Measurements from ENCODE around the gene CORO7.
A peak's percentile ranks its signal among the peaks of the same experiment; 100 is the strongest.

Gene CORO7

DNA sequence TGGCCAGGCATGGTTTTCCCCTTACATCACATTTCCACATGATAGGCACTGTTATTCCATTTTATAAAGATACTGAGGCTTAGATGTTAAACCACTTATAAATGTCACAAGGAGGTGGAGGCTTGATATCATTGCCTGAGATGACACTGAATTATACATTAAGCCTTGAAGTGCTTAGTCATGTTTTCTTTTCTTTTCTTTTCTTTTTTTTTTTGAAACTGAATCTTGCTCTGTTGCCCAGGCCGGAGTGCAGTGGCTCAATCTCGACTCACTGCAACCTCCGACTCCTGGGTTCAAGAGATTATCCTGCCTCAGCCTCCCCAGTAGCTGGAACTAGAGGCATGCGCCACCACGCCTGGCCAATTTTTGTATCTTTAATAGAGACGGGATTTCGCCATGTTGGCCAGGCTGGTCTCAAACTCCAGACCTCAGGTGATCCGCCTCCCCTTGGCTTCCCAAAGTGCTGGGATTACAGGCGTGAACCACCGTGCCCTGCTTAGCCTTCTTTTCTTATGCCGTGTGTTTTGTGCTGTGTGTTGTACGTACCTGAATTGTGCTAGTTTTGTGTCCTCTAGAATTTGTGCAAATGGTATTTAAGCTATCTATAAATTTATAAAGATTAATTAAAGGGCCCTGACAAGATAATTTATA is 10.5 kb upstream of the CORO7 start:
- no peak for DNase-seq

DNA sequence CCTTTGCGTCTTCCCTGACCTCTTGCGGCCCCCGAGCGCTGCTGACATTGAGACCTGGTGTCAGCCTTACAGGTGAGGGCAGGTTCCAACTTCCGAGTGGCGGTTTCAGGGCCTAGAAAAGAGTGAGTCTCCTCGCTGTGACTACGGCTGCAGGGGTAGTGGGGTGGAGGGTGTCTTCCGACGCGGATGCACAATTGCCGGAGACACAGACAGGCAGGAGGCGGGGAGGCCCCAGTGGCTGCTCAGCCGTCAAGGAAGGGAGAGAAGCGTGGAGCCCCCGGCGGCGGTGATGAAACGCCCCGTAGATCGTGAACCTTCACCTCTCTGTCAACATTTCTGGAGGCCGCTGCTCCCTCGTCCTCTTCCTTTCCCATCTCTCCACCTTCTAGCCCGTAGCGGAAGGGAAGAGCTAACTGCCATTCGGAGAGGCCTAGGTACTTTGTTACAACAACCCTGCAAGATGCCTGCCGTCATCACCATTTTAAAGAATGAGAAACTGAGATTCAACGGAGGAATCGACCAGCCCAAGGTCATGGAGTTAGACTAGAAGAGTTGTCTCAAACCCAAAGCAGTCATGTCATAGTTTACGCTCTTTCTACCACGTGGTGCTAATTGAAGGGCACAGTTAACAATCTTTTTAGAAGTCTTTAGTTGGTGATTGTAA is 9.8 kb upstream of the CORO7 start:
- peak; percentile 83 for DNase-seq

- DNase-seq, result peak; percentile 99
Observed at GRCh38 chr16:4425378-4426020, 9.1 kb upstream of the CORO7 start, which contains the start of gene DNAJA3. TSS of gene DNAJA3 (plus strand) at chr16:4425868. CDS start at chr16:4425882, 14 bp downstream.

DNA sequence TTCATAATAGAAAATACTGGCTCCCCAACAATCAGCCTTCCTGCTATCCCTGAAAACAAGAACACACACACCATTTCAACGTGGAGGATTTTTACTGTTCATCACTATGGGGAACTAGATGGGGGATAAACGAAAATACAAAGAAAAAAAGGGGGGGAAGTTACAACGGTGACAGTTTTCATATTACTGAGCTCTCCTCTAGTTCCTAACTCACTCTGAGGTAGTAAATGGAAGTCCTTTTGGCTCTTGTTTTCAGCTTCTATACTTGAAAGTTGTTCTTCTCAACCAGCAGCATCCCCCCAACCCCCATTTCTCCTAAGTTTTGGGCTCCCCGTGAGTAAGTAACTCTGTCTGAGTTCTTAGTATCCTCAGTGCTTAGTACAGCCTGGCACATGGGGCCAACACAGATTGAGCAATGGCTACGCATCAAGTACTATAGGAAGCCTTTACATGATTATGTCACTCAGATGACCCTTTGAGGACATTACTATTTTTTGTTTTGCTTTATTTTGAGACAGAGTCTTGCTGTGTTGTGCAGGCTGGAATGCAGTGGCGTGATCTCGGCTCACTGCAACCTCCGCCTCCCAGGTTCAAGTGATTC is 4.2 kb upstream of the CORO7 start:
- DNase-seq, result no peak

DNA sequence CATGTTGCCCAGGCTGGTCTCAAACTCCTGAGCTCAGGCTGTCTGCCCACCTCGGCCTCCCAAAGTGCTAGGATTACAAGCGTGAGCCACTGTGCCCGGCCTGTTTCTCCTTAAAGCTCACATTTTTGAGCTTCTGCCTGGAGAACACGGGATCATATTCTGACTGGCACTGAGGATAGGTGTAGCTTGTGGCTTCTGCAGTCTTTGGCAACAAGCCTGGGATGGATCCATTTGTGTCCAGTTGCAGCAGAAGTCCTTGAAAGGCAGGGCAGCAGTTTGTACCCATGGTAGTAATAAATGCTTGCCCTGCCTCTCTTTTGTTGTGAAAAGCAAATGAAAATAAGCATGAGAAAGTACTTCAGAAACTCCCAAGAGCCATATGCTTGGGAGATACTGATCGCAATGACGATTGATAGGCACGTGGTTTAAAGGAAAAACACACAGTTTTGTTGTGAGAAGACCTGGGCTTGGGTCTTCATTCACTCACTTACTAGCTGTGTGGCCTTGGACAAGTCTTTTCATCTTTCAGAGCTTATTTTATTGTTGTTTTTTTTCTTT is 3.1 kb upstream of the CORO7 start:
- DNase-seq, result no peak

DNA sequence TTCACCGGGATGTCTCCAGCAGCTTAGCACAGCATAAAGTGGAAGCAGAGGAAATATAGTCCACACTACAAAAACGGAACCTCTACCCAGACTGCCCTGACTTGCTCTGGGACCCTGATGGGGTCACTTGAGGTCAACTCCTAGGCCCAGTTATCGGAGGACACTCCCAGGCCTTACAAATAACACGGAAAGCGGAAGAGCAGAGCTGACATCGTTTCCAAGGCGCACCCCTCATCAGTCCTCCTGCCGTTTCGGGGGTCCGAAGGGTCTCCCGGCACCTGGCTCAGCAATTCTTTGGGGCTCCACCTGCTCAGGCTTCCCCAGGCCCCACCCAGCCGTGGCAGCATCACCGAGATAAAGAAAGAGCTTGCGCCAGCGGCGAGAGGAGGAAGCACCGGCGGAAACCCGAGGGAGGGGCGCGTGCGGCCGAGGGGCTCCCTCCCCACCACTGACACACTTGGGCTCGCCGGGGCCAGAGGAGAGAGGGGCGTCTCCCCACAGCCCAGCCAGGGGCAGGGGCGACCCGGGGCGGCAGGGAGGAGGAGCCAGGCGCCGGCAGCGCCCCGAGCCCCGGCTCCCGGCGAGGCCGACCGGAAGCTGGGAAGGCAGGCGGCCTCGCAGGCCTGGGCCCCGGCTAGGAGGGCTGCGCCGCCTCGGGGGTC is 727 bp downstream of the CORO7 start:
- peak; percentile 70 for DNase-seq

GRCh38 chr16:4414187-4414917 is 2.0 kb downstream of the CORO7 start:
- DNase-seq, result no peak

- no peak for DNase-seq
Observed at GRCh38 chr16:4412854-4413253, 3.5 kb downstream of the CORO7 start.

GRCh38 chr16:4412159-4412558 is 4.2 kb downstream of the CORO7 start:
- DNase-seq, result no peak

GRCh38 chr16:4411684-4412083 is 4.7 kb downstream of the CORO7 start:
- DNase-seq, result peak; percentile 41

GRCh38 chr16:4410335-4411075 is 5.9 kb downstream of the CORO7 start:
- DNase-seq, result peak; percentile 34

- no peak for DNase-seq
Observed at GRCh38 chr16:4409081-4409932, 7.1 kb downstream of the CORO7 start.

GRCh38 chr16:4408323-4408690 is 8.1 kb downstream of the CORO7 start:
- no peak for DNase-seq

- DNase-seq, result no peak
Observed at GRCh38 chr16:4407543-4408322, 8.7 kb downstream of the CORO7 start.

DNA sequence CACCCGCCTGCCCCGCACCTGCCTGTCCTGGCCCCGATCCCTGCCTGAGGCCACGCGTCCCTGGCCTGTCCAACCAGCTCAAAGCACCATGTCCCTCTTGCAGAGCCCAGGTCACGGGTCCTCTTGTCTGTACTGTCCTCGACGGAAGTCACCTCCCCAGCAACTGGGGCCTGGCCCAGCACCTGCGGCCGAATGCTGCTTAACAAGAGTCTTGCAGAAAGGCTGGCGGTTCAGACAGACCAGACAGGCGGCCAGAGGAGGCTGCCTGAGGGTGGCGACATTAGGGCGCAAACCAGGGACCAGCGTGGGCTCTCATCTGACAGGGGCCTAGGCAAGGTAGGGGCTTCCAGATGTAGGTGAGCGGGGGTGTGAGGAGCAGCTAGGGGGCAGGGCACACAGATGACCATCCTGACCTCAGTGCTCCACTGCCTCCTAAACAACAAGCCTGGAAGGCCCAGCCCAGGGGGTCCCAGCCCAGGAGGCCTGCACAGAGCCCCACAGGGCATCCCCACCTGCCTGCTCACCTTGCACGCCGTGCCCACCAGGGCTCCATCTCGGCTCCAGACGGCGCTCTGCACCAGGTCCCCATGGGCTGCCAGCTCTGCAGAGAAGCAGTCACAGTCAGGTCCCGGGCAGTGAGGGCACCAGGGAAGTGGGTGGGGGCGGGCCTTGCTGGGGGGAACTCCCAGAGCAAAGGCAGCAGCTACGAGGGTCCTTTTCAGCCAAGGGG is 11.3 kb downstream of the CORO7 start:
- no peak for DNase-seq

GRCh38 chr16:4404247-4404966 is 12.0 kb downstream of the CORO7 start:
- DNase-seq, result no peak

DNA sequence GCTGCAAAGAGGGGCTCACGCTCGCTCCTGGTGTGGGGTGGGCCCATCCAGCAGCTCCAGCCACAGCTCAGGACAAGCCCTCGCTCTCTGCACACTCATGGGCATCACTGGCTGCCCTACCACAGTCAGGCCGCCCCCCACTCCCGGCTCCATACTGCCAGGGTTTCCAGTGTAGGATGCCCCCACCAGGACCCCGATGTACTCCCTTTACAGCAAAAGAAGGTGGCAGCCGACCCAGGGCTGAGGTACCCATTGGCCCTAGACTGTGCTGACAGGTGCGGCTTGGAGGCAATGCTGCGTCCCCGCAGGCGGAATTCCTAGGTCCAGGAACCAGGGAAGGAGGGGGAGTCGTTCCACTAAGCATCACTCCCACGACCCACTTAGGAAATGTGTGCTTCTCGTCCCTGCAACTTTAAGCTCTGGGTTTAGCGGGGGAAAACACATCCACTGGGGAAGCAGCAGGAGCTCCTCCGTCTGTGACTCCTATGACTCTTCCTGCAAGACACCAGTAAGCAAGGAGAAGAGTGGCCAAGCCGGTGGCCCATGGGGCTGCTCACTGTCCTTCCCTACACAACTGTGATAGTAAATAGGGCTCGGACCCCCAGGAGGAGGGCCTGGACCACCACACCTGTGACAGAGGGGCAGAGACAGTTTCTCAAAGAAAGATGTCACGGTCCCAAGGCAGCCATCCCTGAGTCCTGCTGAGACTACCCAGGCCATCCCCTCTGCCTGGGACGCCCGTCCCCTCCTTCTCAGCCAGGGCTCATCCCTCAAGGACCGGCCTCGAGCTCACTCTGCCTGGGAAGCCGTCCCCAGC is 13.1 kb downstream of the CORO7 start:
- DNase-seq, result no peak
